Body of pancreas (tissue), 4 donors: ENCODE data around the gene COL6A1.
"Not testable (repeated sequence)": the region's sequence is repeated elsewhere in the genome, so short reads cannot be mapped to it uniquely, and the experiment has no call there.

Source experiments
- CTCF ChIP-seq, 7 experiments: fragments of 450-650 bp in 4 of 7; fragments of 200-600 bp in 3 of 7; sonication (generic) in 3 of 7; IDR thresholded peaks; one replicate each; pipeline ENCODE4 v1.5.1; 2016 to 2019; ENCODE audit warnings: antibody characterized with exemption in 7 of 7
- POLR2A ChIP-seq, 3 donors: fragments of 450-650 bp; IDR thresholded peaks; one replicate each; pipeline ENCODE4 v1.6.1; 2016; ENCODE audit warnings: antibody characterized with exemption in 3 of 3, mild to moderate bottlenecking in 2 of 3

DNA sequence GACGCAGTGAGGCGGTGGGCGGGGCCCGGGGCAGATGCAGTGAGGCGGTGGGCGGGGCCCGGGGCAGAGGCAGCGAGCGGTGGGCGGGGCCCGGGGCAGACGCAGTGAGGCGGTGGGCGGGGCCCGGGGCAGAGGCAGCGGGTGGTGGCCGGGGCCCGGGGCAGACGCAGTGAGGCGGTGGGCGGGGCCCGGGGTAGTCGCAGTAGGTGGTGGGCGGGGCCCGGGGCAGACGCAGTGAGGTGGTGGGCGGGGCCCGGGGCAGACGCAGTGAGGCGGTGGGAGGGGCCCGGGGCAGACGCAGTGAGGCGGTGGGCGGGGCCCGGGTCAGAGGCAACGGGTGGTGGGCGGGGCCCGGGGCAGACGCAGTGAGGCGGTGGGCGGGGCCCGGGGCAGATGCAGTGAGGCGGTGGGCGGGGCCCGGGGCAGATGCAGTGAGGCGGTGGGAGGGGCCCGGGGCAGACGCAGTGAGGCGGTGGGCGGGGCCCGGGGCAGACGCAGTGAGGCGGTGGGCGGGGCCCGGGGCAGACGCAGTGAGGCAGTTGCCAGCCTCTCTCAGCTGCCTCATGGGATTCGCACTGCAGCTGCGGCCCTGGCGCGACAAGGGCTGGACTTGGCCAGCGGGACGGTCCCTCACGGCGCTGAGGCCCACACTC, 24.4 kb downstream of the COL6A1 start:
- not testable (repeated sequence) for TF ChIP-seq CTCF, POLR2A (IDR thresholded peaks at IDR 0.05)
